Loucy (cell line): ENCODE data around the gene PTGDS.

Source experiments
- H2AFZ ChIP-seq: fragments of 200-600 bp; sonication (generic); 2 replicates; pipeline ENCODE4 v1.6.0; 2016; ENCODE audit warnings: antibody characterized with exemption, mild to moderate bottlenecking, low read length, moderate library complexity
- H3F3A ChIP-seq: fragments of 200-600 bp; 2 replicates; pipeline ENCODE4 v1.6.0; 2016; ENCODE audit warnings: antibody characterized with exemption, low read depth, mild to moderate bottlenecking
- H3K27me3 ChIP-seq: fragments of 200-600 bp; sonication (generic); 2 replicates; pipeline ENCODE4 v1.6.1; 2014; ENCODE audit warnings: low read length, mild to moderate bottlenecking; ENCODE audit not compliant: insufficient read depth, poor library complexity, severe bottlenecking
- H3K36me3 ChIP-seq: fragments of 200-600 bp; sonication (generic); 2 replicates; pipeline ENCODE4 v1.6.1; 2016; ENCODE audit warnings: low read length; ENCODE audit not compliant: insufficient read depth
- H3K4me1 ChIP-seq: fragments of 200-600 bp; sonication (generic); 2 replicates; pipeline ENCODE4 v1.5.1; 2014; ENCODE audit warnings: low read length, mild to moderate bottlenecking; ENCODE audit not compliant: insufficient read depth, poor library complexity, severe bottlenecking
- H3K4me2 ChIP-seq: fragments of 200-600 bp; sonication (generic); 2 replicates; pipeline ENCODE4 v1.6.0; 2014; ENCODE audit warnings: antibody characterized with exemption, low read length, low read depth, mild to moderate bottlenecking; ENCODE audit not compliant: poor library complexity, severe bottlenecking
- H3K4me3 ChIP-seq: fragments of 200-600 bp; sonication (generic); 2 replicates; pipeline ENCODE4 v1.5.1; 2014; ENCODE audit warnings: low read length, mild to moderate bottlenecking, mixed read lengths; ENCODE audit not compliant: poor library complexity, severe bottlenecking
- H3K79me2 ChIP-seq: fragments of 200-600 bp; sonication (generic); 2 replicates; pipeline ENCODE4 v1.6.1; 2014; ENCODE audit warnings: low read length; ENCODE audit not compliant: insufficient read depth
- H3K9ac ChIP-seq: fragments of 200-600 bp; sonication (generic); 2 replicates; pipeline ENCODE4 v1.6.0; 2014; ENCODE audit warnings: mild to moderate bottlenecking, low read depth, low read length, moderate library complexity; ENCODE audit not compliant: poor library complexity, severe bottlenecking
- H3K9me2 ChIP-seq: fragments of 200-600 bp; sonication (generic); replicated peaks from 2 replicates; pipeline ENCODE4 v1.6.1; 2016; ENCODE audit warnings: low read depth, low read length, mixed read lengths
- H3K9me3 ChIP-seq: fragments of 200-600 bp; sonication (generic); 2 replicates; pipeline ENCODE4 v1.6.1; 2014; ENCODE audit warnings: mild to moderate bottlenecking, antibody characterized with exemption, low read length, low read depth; ENCODE audit not compliant: insufficient read depth
- H4K20me1 ChIP-seq: fragments of 200-600 bp; sonication (generic); 2 replicates; pipeline ENCODE4 v1.6.0; 2014; ENCODE audit warnings: antibody characterized with exemption, low read length, mild to moderate bottlenecking; ENCODE audit not compliant: insufficient read depth, poor library complexity, severe bottlenecking
- CTCF ChIP-seq: fragments of 200-600 bp; sonication (generic); conservative IDR thresholded peaks from 2 replicates; pipeline ENCODE4 v1.5.1; 2014; ENCODE audit warnings: mild to moderate bottlenecking, antibody characterized with exemption, low read length
- EZH2phosphoT487 ChIP-seq: fragments of 200-600 bp; IDR thresholded peaks from 2 replicates; pipeline ENCODE4 v1.6.1; 2018; ENCODE audit warnings: antibody characterized with exemption, mild to moderate bottlenecking, moderate library complexity, borderline replicate concordance

Gene PTGDS

GRCh38 chr9:136968333-136969127 is 8.8 kb upstream of the PTGDS start:
- no peak overlapping the region for H3K4me2 ChIP-seq
- no peaks in the 10 kb centered on the region for H3F3A ChIP-seq
- H4K20me1 ChIP-seq, result no peaks in the 10 kb centered on the region
- H3K36me3 ChIP-seq, result no peaks in the 10 kb centered on the region
- no peaks in the 10 kb centered on the region for H3K79me2 ChIP-seq
- H2AFZ ChIP-seq, result no peak overlapping the region
- no peaks in the 10 kb centered on the region for H3K27me3 ChIP-seq
- no peak overlapping the region for H3K9ac ChIP-seq
- H3K9me3 ChIP-seq, result no peaks in the 10 kb centered on the region
- H3K9me2 ChIP-seq, result no peaks in the 10 kb centered on the region
- peaks cover 9% of the 10 kb centered on the region for H3K4me1 ChIP-seq
- TF ChIP-seq EZH2phosphoT487 (no peak), CTCF (no peak)
- H3K4me3 ChIP-seq, result no peak overlapping the region

- H3F3A ChIP-seq, result no peaks in the 10 kb centered on the region
- no peaks in the 10 kb centered on the region for H4K20me1 ChIP-seq
- no peak overlapping the region for H3K4me3 ChIP-seq
- no peaks in the 10 kb centered on the region for H3K27me3 ChIP-seq
- peaks cover 9% of the 10 kb centered on the region for H3K4me1 ChIP-seq
- H2AFZ ChIP-seq, result no peak overlapping the region
- H3K9ac ChIP-seq, result no peak overlapping the region
- no peaks in the 10 kb centered on the region for H3K9me3 ChIP-seq
- H3K9me2 ChIP-seq, result no peaks in the 10 kb centered on the region
- H3K79me2 ChIP-seq, result no peaks in the 10 kb centered on the region
- no peak for TF ChIP-seq EZH2phosphoT487
- TF ChIP-seq CTCF, result no peak
- no peaks in the 10 kb centered on the region for H3K36me3 ChIP-seq
- H3K4me2 ChIP-seq, result no peak overlapping the region
Measured at GRCh38 chr9:136969150-136969549, 8.2 kb upstream of the PTGDS start.

- TF ChIP-seq EZH2phosphoT487 (no peak), CTCF (no peak)
- Histone ChIP-seq H3K36me3 (no peaks in the 10 kb centered on the region), H3F3A (no peaks in the 10 kb centered on the region), H3K27me3 (no peaks in the 10 kb centered on the region), H3K9me2 (no peaks in the 10 kb centered on the region), H3K4me1 (peaks cover 9% of the 10 kb centered on the region), H3K4me2 (no peak overlapping the region), H3K4me3 (no peak overlapping the region), H3K79me2 (no peaks in the 10 kb centered on the region), H3K9me3 (no peaks in the 10 kb centered on the region), H4K20me1 (no peaks in the 10 kb centered on the region), H3K9ac (no peak overlapping the region), H2AFZ (no peak overlapping the region)
Measured at GRCh38 chr9:136969774-136970173, 7.5 kb upstream of the PTGDS start.
